HG03159 (cell line): ENCODE measurements around the gene SHISA4.
"Not testable (repeated sequence)": the region's sequence is repeated elsewhere in the genome, so short reads cannot be mapped to it uniquely, and the experiment has no call there.

Experiments
- ATAC-seq: cut with Tn5 transposase; IDR thresholded peaks from one replicate; pipeline ENCODE4 v1.9.1; 2021; ENCODE audit warnings: mild to moderate bottlenecking, moderate library complexity; ENCODE audit not compliant: unreplicated experiment

SHISA4 gene

GRCh38 chr1:201925981-201926645 is 37.4 kb downstream of the SHISA4 start:
- ATAC-seq = no peak

GRCh38 chr1:201928266-201928665 is 39.6 kb downstream of the SHISA4 start:
- no peak for ATAC-seq

- no peak for ATAC-seq
Observed at GRCh38 chr1:201930137-201930536, 41.4 kb downstream of the SHISA4 start.

- no peak for ATAC-seq
Observed at GRCh38 chr1:201930803-201931202, 42.1 kb downstream of the SHISA4 start.

GRCh38 chr1:201933840-201934430 is 45.2 kb downstream of the SHISA4 start:
- no peak for ATAC-seq

GRCh38 chr1:201937624-201938213 is 49.0 kb downstream of the SHISA4 start:
- ATAC-seq = no peak

GRCh38 chr1:201938440-201939035 is 49.8 kb downstream of the SHISA4 start:
- ATAC-seq = no peak

- no peak for ATAC-seq
Observed at GRCh38 chr1:201939148-201939547, 50.5 kb downstream of the SHISA4 start.

- ATAC-seq = no peak
Observed at GRCh38 chr1:201939574-201939973, 50.9 kb downstream of the SHISA4 start.

- ATAC-seq = not testable (repeated sequence)
Observed at GRCh38 chr1:201940316-201940715, 51.6 kb downstream of the SHISA4 start.

- ATAC-seq = no peak
Observed at GRCh38 chr1:201941420-201942128, 52.9 kb downstream of the SHISA4 start.

- ATAC-seq = no peak
Observed at GRCh38 chr1:201942129-201942495, 53.4 kb downstream of the SHISA4 start.
